GM10248 (cell line): ENCODE data around the gene FTMT.

Source experiments
- CTCF ChIA-PET: fragments of 300-600 bp; sonication (Branson Sonifier 250); formaldehyde crosslinking; extraction: SDS; loops from one replicate; lab custom pipeline; 2021; ENCODE audit warnings: antibody characterized with exemption; lab: Yijun Ruan, JAX
- POLR2A ChIA-PET: fragments of 350-650 bp; sonication (Branson Sonifier 250); formaldehyde crosslinking; extraction: SDS; loops from one replicate; lab custom pipeline; 2020; ENCODE audit warnings: antibody characterized with exemption; lab: Yijun Ruan, JAX
- DNase-seq: peaks from one replicate; pipeline ENCODE4 v3.0.0; 2012; ENCODE audit errors: extremely low spot score
- CTCF ChIP-seq: IDR thresholded peaks from 2 replicates; pipeline ENCODE4 v1.5.1; 2012; ENCODE audit warnings: mild to moderate bottlenecking, low read depth; ENCODE audit errors: extremely low read depth, missing control alignments, control extremely low read depth

FTMT gene

GRCh38 chr5:121870489-121870888, 18.8 kb downstream of the FTMT start:
- DNase-seq, result no peak
- ChIA-PET CTCF (interaction anchor here (1.9 kb wide), 1 partner anchor 10 kb away, joined by 6 read pairs; no protein-coding TSS in a partner anchor), POLR2A (no interaction called here)
- TF ChIP-seq CTCF, result no peak

- DNase-seq, result no peak
- POLR2A ChIA-PET, result no interaction called here
- TF ChIP-seq CTCF, result no peak
- CTCF ChIA-PET, result interaction anchor here (1.7 to 2.4 kb wide), 2 partner anchors 9 to 26 kb away, joined by 3 to 9 read pairs; no protein-coding TSS in a partner anchor
These were observed 21.2 kb downstream of the FTMT start for GRCh38 chr5:121872856-121873255.

GRCh38 chr5:121873409-121873808, 21.7 kb downstream of the FTMT start:
- TF ChIP-seq CTCF, result no peak
- no peak for DNase-seq
- ChIA-PET POLR2A (no interaction called here), CTCF (interaction anchor here (1.0 to 2.4 kb wide), 3 partner anchors 9 to 26 kb away, joined by 3 to 9 read pairs (median 3); no protein-coding TSS in a partner anchor)

- ChIA-PET CTCF (no interaction called here), POLR2A (no interaction called here)
- TF ChIP-seq CTCF, result no peak
- DNase-seq, result no peak
These were observed 33.9 kb downstream of the FTMT start for GRCh38 chr5:121885630-121886029.

GRCh38 chr5:121887727-121888126, 36.0 kb downstream of the FTMT start:
- no peak for TF ChIP-seq CTCF
- CTCF ChIA-PET, result no interaction called here
- POLR2A ChIA-PET, result no interaction called here
- no peak for DNase-seq

GRCh38 chr5:121890297-121890858, 38.7 kb downstream of the FTMT start:
- ChIA-PET POLR2A (no interaction called here), CTCF (no interaction called here)
- DNase-seq, result no peak
- TF ChIP-seq CTCF, result no peak
